ENCODE data around the gene WBP2. TPM values are rescaled to one million over a fixed set of nuclear protein-coding genes. Genes with fewer than 3 reads are reported as not detected.

The WBP2 gene
- polyA plus RNA-seq, 1 donor from 2014 or later: 21.7 TPM

DNA sequence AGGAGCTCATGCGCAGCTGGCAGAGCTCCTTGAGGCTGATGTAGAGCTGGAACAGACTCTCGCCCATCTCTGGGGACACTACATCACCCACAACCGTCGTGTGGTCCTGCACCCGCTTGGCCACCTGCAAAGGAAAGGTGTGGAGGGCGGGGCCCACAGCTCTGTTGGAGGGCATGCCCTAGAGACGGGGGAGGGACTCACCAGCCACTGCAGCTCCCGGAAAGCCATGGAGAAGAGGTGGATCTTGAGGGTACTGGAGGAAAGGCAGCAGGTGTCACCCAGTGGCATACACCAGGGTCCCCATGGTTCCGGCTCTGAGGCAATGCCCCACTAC lies 19.5 kb downstream of the WBP2 start:
- no peak overlapping the region for H3K27ac ChIP-seq (ENCODE audit: low read length)
- H3K9me2 ChIP-seq (ENCODE audit: insufficient read depth, low read length): no peaks in the 10 kb centered on the region
- H4K20me1 ChIP-seq (ENCODE audit: insufficient read depth): no peaks in the 10 kb centered on the region
- H3K27me3 ChIP-seq (ENCODE audit: insufficient read depth, low read depth, low read length): no peaks in the 10 kb centered on the region
- no peaks in the 10 kb centered on the region for H3K36me3 ChIP-seq (ENCODE audit: insufficient read depth, low read length)
- H3K79me2 ChIP-seq (replicated peaks; ENCODE audit: insufficient read depth, low read length): no peaks in the 10 kb centered on the region
- H3K9ac ChIP-seq (ENCODE audit: low read length): no peak overlapping the region
- H3K9me3 ChIP-seq (ENCODE audit: low read length): no peaks in the 10 kb centered on the region
- H3F3A ChIP-seq (ENCODE audit: insufficient read depth, low read length, poor library complexity, severe bottlenecking): no peaks in the 10 kb centered on the region
- TF ChIP-seq EZH2 (IDR thresholded peaks at IDR 0.05; ENCODE audit: borderline replicate concordance, insufficient read depth, low read length, poor library complexity, severe bottlenecking): no peak
- TF ChIP-seq, protein P1, sequence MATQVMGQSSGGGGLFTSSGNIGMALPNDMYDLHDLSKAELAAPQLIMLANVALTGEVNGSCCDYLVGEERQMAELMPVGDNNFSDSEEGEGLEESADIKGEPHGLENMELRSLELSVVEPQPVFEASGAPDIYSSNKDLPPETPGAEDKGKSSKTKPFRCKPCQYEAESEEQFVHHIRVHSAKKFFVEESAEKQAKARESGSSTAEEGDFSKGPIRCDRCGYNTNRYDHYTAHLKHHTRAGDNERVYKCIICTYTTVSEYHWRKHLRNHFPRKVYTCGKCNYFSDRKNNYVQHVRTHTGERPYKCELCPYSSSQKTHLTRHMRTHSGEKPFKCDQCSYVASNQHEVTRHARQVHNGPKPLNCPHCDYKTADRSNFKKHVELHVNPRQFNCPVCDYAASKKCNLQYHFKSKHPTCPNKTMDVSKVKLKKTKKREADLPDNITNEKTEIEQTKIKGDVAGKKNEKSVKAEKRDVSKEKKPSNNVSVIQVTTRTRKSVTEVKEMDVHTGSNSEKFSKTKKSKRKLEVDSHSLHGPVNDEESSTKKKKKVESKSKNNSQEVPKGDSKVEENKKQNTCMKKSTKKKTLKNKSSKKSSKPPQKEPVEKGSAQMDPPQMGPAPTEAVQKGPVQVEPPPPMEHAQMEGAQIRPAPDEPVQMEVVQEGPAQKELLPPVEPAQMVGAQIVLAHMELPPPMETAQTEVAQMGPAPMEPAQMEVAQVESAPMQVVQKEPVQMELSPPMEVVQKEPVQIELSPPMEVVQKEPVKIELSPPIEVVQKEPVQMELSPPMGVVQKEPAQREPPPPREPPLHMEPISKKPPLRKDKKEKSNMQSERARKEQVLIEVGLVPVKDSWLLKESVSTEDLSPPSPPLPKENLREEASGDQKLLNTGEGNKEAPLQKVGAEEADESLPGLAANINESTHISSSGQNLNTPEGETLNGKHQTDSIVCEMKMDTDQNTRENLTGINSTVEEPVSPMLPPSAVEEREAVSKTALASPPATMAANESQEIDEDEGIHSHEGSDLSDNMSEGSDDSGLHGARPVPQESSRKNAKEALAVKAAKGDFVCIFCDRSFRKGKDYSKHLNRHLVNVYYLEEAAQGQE (IDR thresholded peaks at IDR 0.05; ENCODE audit: borderline replicate concordance): no peak
- no peak for TF ChIP-seq MXI1 (conservative IDR thresholded peaks at IDR 0.05; ENCODE audit: poor library complexity, severe bottlenecking)
- no peak overlapping the region for H3K4me3 ChIP-seq (ENCODE audit: low read length)
- no peak overlapping the region for H3K4me2 ChIP-seq (ENCODE audit: low read length)
- no peak overlapping the region for H2AFZ ChIP-seq (ENCODE audit: low read depth, low read length)

DNA sequence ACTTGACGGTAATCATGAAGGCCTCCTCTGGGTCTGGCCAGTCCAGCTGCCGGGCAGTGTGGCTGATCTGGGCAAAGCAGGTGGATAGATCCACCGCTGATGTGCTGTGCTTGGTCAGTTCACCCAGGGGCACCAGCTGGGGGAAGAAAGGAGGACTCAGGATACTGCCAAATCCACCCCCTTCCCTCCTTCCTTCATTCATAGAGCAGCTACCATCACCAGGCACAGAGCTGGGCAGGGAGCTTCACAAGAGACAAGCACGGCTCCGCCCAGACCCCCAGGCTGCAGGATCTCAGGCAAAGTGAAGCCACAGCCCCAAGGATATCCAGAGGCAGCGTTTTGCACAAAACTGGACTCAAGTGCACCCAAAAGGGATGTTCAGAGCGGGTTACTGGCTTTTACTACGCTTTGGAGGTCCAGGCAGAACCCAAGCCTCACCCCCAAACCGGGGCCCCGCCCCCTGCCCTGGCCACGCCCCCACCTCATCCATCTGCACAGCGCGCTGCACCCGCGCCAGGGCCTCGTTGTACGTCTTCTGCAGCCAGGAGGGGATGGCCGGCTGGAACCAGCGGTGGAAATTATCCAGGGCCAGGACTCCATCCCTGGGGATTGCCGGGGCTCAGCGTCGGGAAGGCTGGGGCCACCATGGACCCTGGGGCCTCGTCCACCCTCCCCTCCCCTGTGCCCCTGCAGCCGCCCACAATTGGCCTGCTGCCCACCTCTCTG lies 20.0 kb downstream of the WBP2 start:
- Histone ChIP-seq H4K20me1 (ENCODE audit: insufficient read depth) (no peaks in the 10 kb centered on the region), H3K27me3 (ENCODE audit: insufficient read depth, low read depth, low read length) (no peaks in the 10 kb centered on the region), H2AFZ (ENCODE audit: low read depth, low read length) (no peak overlapping the region), H3K79me2 (replicated peaks; ENCODE audit: insufficient read depth, low read length) (no peaks in the 10 kb centered on the region), H3K27ac (ENCODE audit: low read length) (no peak overlapping the region), H3K9me3 (ENCODE audit: low read length) (no peaks in the 10 kb centered on the region), H3K4me2 (ENCODE audit: low read length) (no peak overlapping the region), H3K9ac (ENCODE audit: low read length) (no peak overlapping the region), H3F3A (ENCODE audit: insufficient read depth, low read length, poor library complexity, severe bottlenecking) (no peaks in the 10 kb centered on the region), H3K36me3 (ENCODE audit: insufficient read depth, low read length) (no peaks in the 10 kb centered on the region), H3K4me3 (ENCODE audit: low read length) (no peak overlapping the region), H3K9me2 (ENCODE audit: insufficient read depth, low read length) (no peaks in the 10 kb centered on the region)
- TF ChIP-seq, protein P2, sequence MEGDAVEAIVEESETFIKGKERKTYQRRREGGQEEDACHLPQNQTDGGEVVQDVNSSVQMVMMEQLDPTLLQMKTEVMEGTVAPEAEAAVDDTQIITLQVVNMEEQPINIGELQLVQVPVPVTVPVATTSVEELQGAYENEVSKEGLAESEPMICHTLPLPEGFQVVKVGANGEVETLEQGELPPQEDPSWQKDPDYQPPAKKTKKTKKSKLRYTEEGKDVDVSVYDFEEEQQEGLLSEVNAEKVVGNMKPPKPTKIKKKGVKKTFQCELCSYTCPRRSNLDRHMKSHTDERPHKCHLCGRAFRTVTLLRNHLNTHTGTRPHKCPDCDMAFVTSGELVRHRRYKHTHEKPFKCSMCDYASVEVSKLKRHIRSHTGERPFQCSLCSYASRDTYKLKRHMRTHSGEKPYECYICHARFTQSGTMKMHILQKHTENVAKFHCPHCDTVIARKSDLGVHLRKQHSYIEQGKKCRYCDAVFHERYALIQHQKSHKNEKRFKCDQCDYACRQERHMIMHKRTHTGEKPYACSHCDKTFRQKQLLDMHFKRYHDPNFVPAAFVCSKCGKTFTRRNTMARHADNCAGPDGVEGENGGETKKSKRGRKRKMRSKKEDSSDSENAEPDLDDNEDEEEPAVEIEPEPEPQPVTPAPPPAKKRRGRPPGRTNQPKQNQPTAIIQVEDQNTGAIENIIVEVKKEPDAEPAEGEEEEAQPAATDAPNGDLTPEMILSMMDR (IDR thresholded peaks at IDR 0.05; ENCODE audit: poor library complexity, severe bottlenecking): no peak
- TF ChIP-seq TAF1 (IDR thresholded peaks at IDR 0.05; ENCODE audit: low read depth) (no peak), EP300 (conservative IDR thresholded peaks at IDR 0.05; ENCODE audit: poor library complexity, severe bottlenecking) (no peak), RAD21 (conservative IDR thresholded peaks at IDR 0.05) (no peak), MXI1 (conservative IDR thresholded peaks at IDR 0.05; ENCODE audit: poor library complexity, severe bottlenecking) (no peak), EZH2 (IDR thresholded peaks at IDR 0.05; ENCODE audit: borderline replicate concordance, insufficient read depth, low read length, poor library complexity, severe bottlenecking) (no peak), POLR2AphosphoS5 (IDR thresholded peaks at IDR 0.05) (no peak), SMC3 (conservative IDR thresholded peaks at IDR 0.05; ENCODE audit: poor library complexity) (no peak)
- TF ChIP-seq, protein P1 (IDR thresholded peaks at IDR 0.05; ENCODE audit: borderline replicate concordance): no peak
